GM23248 (cell line): Measurements from ENCODE around the gene ALOX12B. TPM values are rescaled to one million over a fixed set of nuclear protein-coding genes. Genes with fewer than 3 reads are reported as not detected.

Source experiments
- DNase-seq: peaks from one replicate; pipeline ENCODE4 v3.0.0-alpha.2; 2015
- H2AFZ ChIP-seq: fragments of 200-600 bp; sonication (generic); 2 replicates; pipeline ENCODE4 v1.6.1; 2016; ENCODE audit warnings: antibody characterized with exemption
- H3F3A ChIP-seq: fragments of 200-600 bp; sonication (generic); 2 replicates; pipeline ENCODE4 v1.6.1; 2016; ENCODE audit warnings: mild to moderate bottlenecking, antibody characterized with exemption, mixed run types; ENCODE audit not compliant: insufficient read depth
- H3K27ac ChIP-seq: fragments of 200-600 bp; sonication (generic); 2 replicates; pipeline ENCODE4 v1.5.1; 2016; ENCODE audit warnings: mild to moderate bottlenecking
- H3K27me3 ChIP-seq: fragments of 200-600 bp; sonication (generic); replicated peaks from 2 replicates; pipeline ENCODE4 v1.6.1; 2016; ENCODE audit warnings: mild to moderate bottlenecking; ENCODE audit not compliant: insufficient read depth
- H3K36me3 ChIP-seq: fragments of 200-600 bp; sonication (generic); 2 replicates; pipeline ENCODE4 v1.6.1; 2016; ENCODE audit warnings: low read depth, mild to moderate bottlenecking
- H3K4me1 ChIP-seq: fragments of 200-600 bp; sonication (generic); 2 replicates; pipeline ENCODE4 v1.6.1; 2016; ENCODE audit warnings: mild to moderate bottlenecking; ENCODE audit not compliant: insufficient read depth
- H3K4me2 ChIP-seq: fragments of 200-600 bp; sonication (generic); one replicate; pipeline ENCODE4 v1.6.1; 2016; ENCODE audit warnings: mild to moderate bottlenecking; ENCODE audit not compliant: unreplicated experiment
- H3K4me3 ChIP-seq: fragments of 200-600 bp; sonication (generic); 2 replicates; pipeline ENCODE4 v1.5.1; 2016; ENCODE audit warnings: mild to moderate bottlenecking
- H3K79me2 ChIP-seq: fragments of 200-600 bp; sonication (generic); 2 replicates; pipeline ENCODE4 v1.6.1; 2016; ENCODE audit warnings: mild to moderate bottlenecking; ENCODE audit not compliant: insufficient read depth
- H3K9ac ChIP-seq: fragments of 200-600 bp; sonication (generic); 2 replicates; pipeline ENCODE4 v1.6.1; 2016; ENCODE audit warnings: mild to moderate bottlenecking
- H3K9me2 ChIP-seq: fragments of 200-600 bp; sonication (generic); 2 replicates; pipeline ENCODE4 v1.6.1; 2016; ENCODE audit warnings: mixed run types, mild to moderate bottlenecking, moderate library complexity; ENCODE audit not compliant: insufficient read depth
- H3K9me3 ChIP-seq: fragments of 200-600 bp; sonication (generic); one replicate; pipeline ENCODE4 v1.6.1; 2017; ENCODE audit warnings: low read depth
- H4K20me1 ChIP-seq: fragments of 200-600 bp; sonication (generic); 2 replicates; pipeline ENCODE4 v1.6.0; 2016; ENCODE audit not compliant: insufficient read depth
- EZH2 ChIP-seq: fragments of 200-600 bp; sonication (generic); IDR thresholded peaks from 2 replicates; pipeline ENCODE4 v1.6.1; 2018; ENCODE audit warnings: antibody characterized with exemption, mild to moderate bottlenecking; ENCODE audit not compliant: insufficient read depth, poor library complexity, severe bottlenecking
- EZH2phosphoT487 ChIP-seq: fragments of 200-600 bp; sonication (generic); IDR thresholded peaks from 2 replicates; pipeline ENCODE4 v1.6.1; 2018; ENCODE audit warnings: antibody characterized with exemption, moderate library complexity, mild to moderate bottlenecking, low read depth; ENCODE audit not compliant: insufficient read depth
- WGBS, 2 experiments: methylation state at CpG; one replicate each; pipeline ENCODE4 v1.1.6; 2015 to 2017; ENCODE audit warnings: low lambda C conversion rate in 2 of 2, low coverage in 1 of 2; ENCODE audit errors: missing lambda C conversion rate in 2 of 2; 5-methylcytosine and 5-hydroxymethylcytosine counted together
- in situ Hi-C: fragments of 300-500 bp; cut with MboI; formaldehyde crosslinking; loops from 2 replicates; pipeline ENCODE4 v1.15.0; 2020
- polyA plus RNA-seq: library from polyadenylated mRNA; unstranded; fragments of >200 nt; fragmentation: Nextera tagmentation; extraction: Ambion mirVana; gene quantifications from 2 replicates; pipeline ENCODE4 v1.2.1, GENCODE V29; 2016
- total RNA-seq: library from RNA; depleted of rRNA; stranded (reverse); fragments of >200 nt; shearing (Covaris generic); gene quantifications from 2 replicates; pipeline ENCODE4 v1.2.3, GENCODE V29; 2014; rRNA removed

The ALOX12B gene
- total RNA-seq, result not detected in 2 replicates
- polyA plus RNA-seq, result not detected in 2 replicates

DNA sequence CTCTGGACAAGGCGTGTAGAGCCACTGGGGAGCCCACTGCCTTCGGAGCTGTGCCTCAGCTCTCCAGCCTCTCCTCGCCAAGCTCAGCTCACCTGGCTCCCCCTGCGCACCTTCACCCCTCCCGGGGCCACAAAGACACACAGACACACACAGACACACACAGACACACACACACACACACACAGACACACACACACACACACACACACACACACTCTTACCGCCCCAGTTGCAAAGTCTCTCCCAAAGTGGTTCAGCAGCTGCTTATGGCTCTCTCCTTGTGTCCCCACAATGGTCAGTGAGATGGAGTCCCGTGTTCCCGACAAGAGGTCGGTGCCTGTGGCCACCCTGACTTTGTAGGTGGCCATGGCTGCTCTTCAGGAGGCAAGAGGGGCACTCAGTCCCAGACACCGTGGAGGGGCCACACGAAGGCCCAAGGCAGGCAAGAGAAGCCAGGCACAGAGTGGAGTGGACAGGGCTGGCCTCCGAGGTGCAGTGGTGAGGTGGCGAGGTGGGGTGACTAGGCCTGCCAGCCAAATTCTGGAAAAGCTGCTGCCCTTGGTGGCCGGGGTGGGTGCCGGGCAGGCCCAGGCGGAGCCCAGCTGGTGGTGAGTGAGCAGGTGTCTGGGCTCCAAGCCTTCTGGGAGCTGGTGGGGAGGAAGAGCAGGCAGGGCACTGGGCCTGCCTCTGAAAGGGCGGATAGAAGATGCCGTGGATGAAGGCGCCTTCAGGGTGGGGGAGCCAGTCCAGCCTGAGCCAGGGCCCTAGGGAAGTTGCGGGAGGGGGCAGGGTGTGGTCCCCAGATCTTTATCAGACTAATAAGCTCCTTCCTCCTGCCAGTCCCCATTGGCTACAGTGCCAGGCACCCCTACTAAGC is at the start of gene ALOX12B:
Gene ALOX12B (minus strand): TSS at position 642 of the 877 bp plus-strand sequence. CDS start 274 bp downstream, at position 368.
- Histone ChIP-seq H3K9ac (no peak within 1 kb of the TSS), H3K36me3 (no peaks in the 10 kb centered on the region), H3K4me1 (no peaks in the 10 kb centered on the region), H3K27me3 (peaks cover 32% of the 10 kb centered on the region), H3K9me2 (no peaks in the 10 kb centered on the region), H2AFZ (no peak within 1 kb of the TSS), H3K79me2 (no peaks in the 10 kb centered on the region), H3K27ac (no peak within 1 kb of the TSS), H3K9me3 (no peaks in the 10 kb centered on the region), H4K20me1 (no peaks in the 10 kb centered on the region), H3K4me3 (no peak within 1 kb of the TSS), H3K4me2 (no peak within 1 kb of the TSS), H3F3A (no peaks in the 10 kb centered on the region)
- TF ChIP-seq EZH2 (no peak), EZH2phosphoT487 (no peak)
- no peak for DNase-seq
- 66 to 71% methylated on average over 20 of the region's 20 CpGs for WGBS, 2 experiments
- in situ Hi-C loops, result no loop called here

DNA sequence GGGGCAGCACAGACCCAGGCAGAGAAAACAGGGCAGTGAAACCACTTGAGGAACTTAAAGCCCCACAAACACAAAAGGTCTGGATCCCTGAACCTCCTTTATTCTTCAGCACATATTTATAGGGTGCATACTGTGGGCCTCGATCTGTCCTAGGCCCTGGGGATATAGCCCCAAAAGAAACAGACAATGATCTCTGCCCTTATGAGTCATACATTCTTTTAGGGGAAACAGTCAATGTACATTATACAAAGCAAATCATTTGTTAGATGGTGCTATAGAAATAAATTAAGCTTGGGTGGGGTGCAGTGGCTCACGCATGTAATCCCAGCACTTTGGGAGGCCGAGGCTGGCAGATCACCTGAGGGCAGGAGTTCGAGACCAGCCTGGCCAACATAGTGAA is 46.4 kb upstream of the ALOX12B start:
- in situ Hi-C loops, result no loop called here
- Histone ChIP-seq H3K27me3 (no peaks in the 10 kb centered on the region), H3K4me2 (no peak overlapping the region), H4K20me1 (no peaks in the 10 kb centered on the region), H3F3A (peaks cover 7% of the 10 kb centered on the region), H3K4me1 (peaks cover 5% of the 10 kb centered on the region), H2AFZ (no peak overlapping the region), H3K9me2 (no peaks in the 10 kb centered on the region), H3K4me3 (no peak overlapping the region), H3K36me3 (no peaks in the 10 kb centered on the region), H3K9ac (no peak overlapping the region), H3K79me2 (no peaks in the 10 kb centered on the region), H3K9me3 (no peaks in the 10 kb centered on the region), H3K27ac (no peak overlapping the region)
- DNase-seq, result no peak
- 87 to 93% methylated on average over 4 of the region's 4 CpGs for whole genome bisulfite sequencing, 2 experiments
- TF ChIP-seq EZH2phosphoT487, result no peak
- TF ChIP-seq EZH2, result no peak

DNA sequence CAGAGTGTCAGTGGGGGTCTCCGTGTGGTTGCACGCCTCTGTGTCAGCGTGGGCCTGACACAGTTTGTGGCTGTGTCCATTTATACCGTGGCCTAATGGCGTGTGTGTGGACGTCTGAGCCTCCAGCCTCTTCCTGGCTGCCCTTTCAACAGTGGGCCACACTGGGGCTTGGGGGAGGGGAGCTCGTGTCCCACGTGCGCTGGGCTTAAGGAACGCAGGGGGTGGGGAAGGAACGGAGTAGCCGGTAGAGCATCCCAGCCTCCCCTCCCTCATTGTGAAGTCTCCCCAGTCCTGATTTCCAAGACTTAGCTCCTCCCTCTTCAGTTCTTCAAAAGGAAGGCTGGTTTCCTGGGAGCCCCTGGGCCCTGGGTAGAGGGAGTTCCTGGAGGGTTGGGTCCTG is 45.9 kb upstream of the ALOX12B start:
- TF ChIP-seq EZH2phosphoT487 (no peak), EZH2 (no peak)
- 70 to 76% methylated on average over 11 to 12 of the region's 12 CpGs for WGBS, 2 experiments
- Histone ChIP-seq H3K4me3 (no peak overlapping the region), H3K9me2 (no peaks in the 10 kb centered on the region), H3K9me3 (no peaks in the 10 kb centered on the region), H3K36me3 (no peaks in the 10 kb centered on the region), H3K27me3 (no peaks in the 10 kb centered on the region), H3K4me1 (peaks cover 5% of the 10 kb centered on the region), H3F3A (peaks cover 6% of the 10 kb centered on the region), H2AFZ (no peak overlapping the region), H4K20me1 (no peaks in the 10 kb centered on the region), H3K4me2 (no peak overlapping the region), H3K79me2 (no peaks in the 10 kb centered on the region), H3K27ac (no peak overlapping the region), H3K9ac (no peak overlapping the region)
- in situ Hi-C loops, result no loop called here
- DNase-seq, result no peak

DNA sequence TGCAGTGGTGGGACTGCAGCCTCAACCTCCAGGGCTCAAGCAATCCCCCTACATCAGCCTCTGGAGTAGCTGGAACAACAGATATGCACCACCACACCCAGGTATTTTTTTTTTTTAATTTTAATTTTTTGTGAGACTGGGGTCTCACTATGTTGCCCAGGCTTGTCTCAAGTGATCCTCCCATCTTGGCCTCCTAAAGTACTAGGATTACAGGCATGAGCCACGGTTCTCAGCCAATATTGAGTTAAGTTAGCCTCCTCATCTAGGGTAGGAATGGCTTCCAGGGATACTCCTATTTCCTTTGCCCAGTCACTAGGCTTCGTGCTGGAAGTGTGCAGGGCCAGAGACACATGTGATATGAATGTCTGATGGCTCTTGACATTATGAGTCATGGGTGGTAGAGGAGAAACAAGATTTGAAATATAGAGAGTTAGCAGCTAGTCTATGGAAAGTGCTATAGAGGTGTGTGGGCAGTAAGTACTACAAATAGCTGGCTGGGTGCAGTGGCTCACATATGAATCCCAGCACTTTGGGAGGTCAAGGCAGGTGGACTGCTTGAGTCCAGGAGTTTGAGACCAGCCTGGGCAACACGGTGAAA is 44.4 kb upstream of the ALOX12B start:
- H3K4me1 ChIP-seq, result no peaks in the 10 kb centered on the region
- no peak overlapping the region for H3K4me3 ChIP-seq
- in situ Hi-C loops, result no loop called here
- DNase-seq, result no peak
- H2AFZ ChIP-seq, result no peak overlapping the region
- H3K9ac ChIP-seq, result no peak overlapping the region
- WGBS, 2 experiments, result 43 to 54% methylated on average over 3 of the region's 3 CpGs
- no peaks in the 10 kb centered on the region for H4K20me1 ChIP-seq
- no peaks in the 10 kb centered on the region for H3K9me2 ChIP-seq
- no peak overlapping the region for H3K4me2 ChIP-seq
- no peaks in the 10 kb centered on the region for H3K36me3 ChIP-seq
- no peaks in the 10 kb centered on the region for H3K9me3 ChIP-seq
- no peaks in the 10 kb centered on the region for H3K27me3 ChIP-seq
- H3K79me2 ChIP-seq, result no peaks in the 10 kb centered on the region
- no peak overlapping the region for H3K27ac ChIP-seq
- no peak for TF ChIP-seq EZH2phosphoT487
- no peak for TF ChIP-seq EZH2
- peaks cover 7% of the 10 kb centered on the region for H3F3A ChIP-seq
